Gastrocnemius medialis (tissue), 4 donors: ENCODE results near the gene GRID1. TPM values are rescaled to one million over a fixed set of nuclear protein-coding genes. Genes with fewer than 3 reads are reported as not detected.

Experiments
- ATAC-seq, 2 donors: fragments of 150-250 bp; one replicate each; pipeline ENCODE4 v1.9.1; 2016
- DNase-seq, 2 donors: peaks; one replicate each; pipeline ENCODE4 v3.0.0-alpha.2; 2019
- H3K27ac ChIP-seq, 4 donors: fragments of 200-600 bp; sonication (generic); 1 replicate in 1 of 4; 2 replicates in 3 of 4; pipeline ENCODE4 v1.5.1; 2016 to 2018; ENCODE audit warnings: mild to moderate bottlenecking in 2 of 4, moderate library complexity in 1 of 4
- H3K27me3 ChIP-seq, 3 donors: fragments of 200-600 bp; sonication (generic) in 2 of 3; 1 replicate in 1 of 3; 2 replicates in 2 of 3; pipeline versions ENCODE4 v1.5.1 to v1.6.0; 2016 to 2019; ENCODE audit warnings: mild to moderate bottlenecking in 1 of 3, moderate library complexity in 1 of 3
- H3K36me3 ChIP-seq, 2 donors: fragments of 200-600 bp; sonication (generic) in 1 of 2; one replicate each; pipeline ENCODE4 v1.5.1; 2017 to 2018
- H3K4me1 ChIP-seq, 2 donors: fragments of 200-600 bp; sonication (generic) in 1 of 2; one replicate each; pipeline ENCODE4 v1.5.1; 2016 to 2017; ENCODE audit warnings: mild to moderate bottlenecking in 2 of 2
- H3K4me3 ChIP-seq, 4 donors: fragments of 200-600 bp; sonication (generic) in 3 of 4; 1 replicate in 1 of 4; 2 replicates in 3 of 4; pipeline ENCODE4 v1.5.1; 2016 to 2019; ENCODE audit warnings: mild to moderate bottlenecking in 2 of 4
- H3K9me3 ChIP-seq, 3 donors: fragments of 200-600 bp; sonication (generic) in 2 of 3; 1 replicate in 1 of 3; 2 replicates in 2 of 3; pipeline ENCODE4 v1.5.1; 2016 to 2019
- POLR2A ChIP-seq, 2 donors: fragments of 450-650 bp; IDR thresholded peaks; one replicate each; pipeline ENCODE4 v1.6.1; 2017; ENCODE audit warnings: antibody characterized with exemption in 2 of 2, mild to moderate bottlenecking in 2 of 2, moderate library complexity in 2 of 2
- in situ Hi-C, 4 donors: fragments of 200-750 bp; cut with MboI; loops; one replicate each; pipeline versions ENCODE4 v1.15.0 to v1.8.0; 2017; ENCODE audit warnings: low sequenced_read_pairs in 4 of 4
- intact Hi-C: fragments of 100-400 bp; cut with DNase I; formaldehyde crosslinking; loops from one replicate; pipeline ENCODE4 v1.15.1; 2023; ENCODE audit warnings: low total_unique reads
- total RNA-seq, 4 donors: library from RNA; depleted of rRNA; stranded (reverse); fragments of >200 nt; gene quantifications; one replicate each; pipeline versions ENCODE4 v1.1.0 to v1.2.3, GENCODE V29; 2016
- TF ChIP-seq, protein P1 (sequence below), 5 experiments: fragments of 450-650 bp in 3 of 5; fragments of 200-600 bp in 2 of 5; sonication (generic) in 2 of 5; IDR thresholded peaks in 4 of 5; conservative IDR thresholded peaks in 1 of 5; 1 replicate in 4 of 5; 2 replicates in 1 of 5; pipeline ENCODE4 v1.5.1; 2016 to 2019; ENCODE audit warnings: antibody characterized with exemption in 5 of 5, mild to moderate bottlenecking in 3 of 5, moderate library complexity in 3 of 5

GRID1 gene
- total RNA-seq, 4 donors from 2014 or later = 0.17 to 1.4 (median 0.79) TPM

DNA sequence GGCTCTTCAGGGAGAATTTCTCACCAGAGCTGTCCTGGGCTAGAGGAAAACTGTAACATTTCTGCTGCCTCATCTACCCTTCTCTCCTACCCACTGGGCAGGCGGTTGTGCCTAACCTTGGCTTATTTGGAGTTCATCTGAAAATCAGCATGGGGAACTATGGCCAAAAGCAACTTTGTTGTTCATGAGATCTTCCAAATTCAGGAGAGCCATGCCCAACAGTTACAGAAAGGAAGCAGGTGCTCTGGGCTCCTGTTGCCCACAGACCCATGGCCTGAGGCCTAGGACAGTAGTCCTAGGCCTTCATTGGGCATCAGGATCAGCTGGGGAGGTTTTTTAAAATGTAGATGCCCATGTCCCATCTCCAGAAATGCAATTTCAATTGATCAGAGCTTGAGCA, 85.2 kb downstream of the GRID1 start:
- DNase-seq = no peak
- Histone ChIP-seq H3K4me1 (no peaks in the 10 kb centered on the region), H3K36me3 (no peaks in the 10 kb centered on the region), H3K27ac (no peak overlapping the region), H3K9me3 (peaks cover 0 to 7% (median 0%) of the 10 kb centered on the region in 3 donors), H3K27me3 (no peaks in the 10 kb centered on the region), H3K4me3 (no peak overlapping the region)
- intact Hi-C loops (no loop called here), in situ Hi-C loops (no loop called here)
- no peak for ATAC-seq
- TF ChIP-seq, protein P1, sequence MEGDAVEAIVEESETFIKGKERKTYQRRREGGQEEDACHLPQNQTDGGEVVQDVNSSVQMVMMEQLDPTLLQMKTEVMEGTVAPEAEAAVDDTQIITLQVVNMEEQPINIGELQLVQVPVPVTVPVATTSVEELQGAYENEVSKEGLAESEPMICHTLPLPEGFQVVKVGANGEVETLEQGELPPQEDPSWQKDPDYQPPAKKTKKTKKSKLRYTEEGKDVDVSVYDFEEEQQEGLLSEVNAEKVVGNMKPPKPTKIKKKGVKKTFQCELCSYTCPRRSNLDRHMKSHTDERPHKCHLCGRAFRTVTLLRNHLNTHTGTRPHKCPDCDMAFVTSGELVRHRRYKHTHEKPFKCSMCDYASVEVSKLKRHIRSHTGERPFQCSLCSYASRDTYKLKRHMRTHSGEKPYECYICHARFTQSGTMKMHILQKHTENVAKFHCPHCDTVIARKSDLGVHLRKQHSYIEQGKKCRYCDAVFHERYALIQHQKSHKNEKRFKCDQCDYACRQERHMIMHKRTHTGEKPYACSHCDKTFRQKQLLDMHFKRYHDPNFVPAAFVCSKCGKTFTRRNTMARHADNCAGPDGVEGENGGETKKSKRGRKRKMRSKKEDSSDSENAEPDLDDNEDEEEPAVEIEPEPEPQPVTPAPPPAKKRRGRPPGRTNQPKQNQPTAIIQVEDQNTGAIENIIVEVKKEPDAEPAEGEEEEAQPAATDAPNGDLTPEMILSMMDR (IDR thresholded peaks at IDR 0.05 in 4 of 5, conservative IDR thresholded peaks at IDR 0.05 in 1 of 5) = no peak
- no peak for TF ChIP-seq POLR2A (IDR thresholded peaks at IDR 0.05)

DNA sequence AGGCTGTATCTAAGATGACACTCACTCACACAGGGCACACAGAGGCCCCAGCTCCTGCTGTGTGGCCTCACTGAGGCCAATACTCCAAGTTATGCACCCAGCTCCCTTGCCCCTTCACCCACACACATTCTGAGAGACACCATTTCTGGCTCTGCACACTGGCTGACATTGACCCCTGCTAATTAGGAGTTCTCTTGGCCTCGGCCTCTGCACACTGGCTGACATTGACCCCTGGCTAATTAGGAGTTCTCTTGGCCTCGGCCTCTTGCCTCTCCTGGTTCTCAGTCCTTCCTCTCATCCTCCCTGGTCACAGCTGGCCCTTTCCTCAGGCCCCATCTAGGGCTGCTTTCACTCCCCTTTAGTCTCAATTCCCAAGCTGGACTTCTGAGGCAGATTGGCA, 97.3 kb downstream of the GRID1 start:
- in situ Hi-C loops = no loop called here
- Histone ChIP-seq H3K4me1 (no peaks in the 10 kb centered on the region), H3K27ac (no peak overlapping the region), H3K36me3 (no peaks in the 10 kb centered on the region), H3K9me3 (no peaks in the 10 kb centered on the region), H3K27me3 (peaks cover 0 to 6% (median 3%) of the 10 kb centered on the region in 3 donors), H3K4me3 (no peak overlapping the region)
- TF ChIP-seq, protein P1 (IDR thresholded peaks at IDR 0.05 in 4 of 5, conservative IDR thresholded peaks at IDR 0.05 in 1 of 5) = no peak
- TF ChIP-seq POLR2A (IDR thresholded peaks at IDR 0.05) = no peak
- ATAC-seq (no peak), DNase-seq (no peak)
- intact Hi-C loops = no loop called here

DNA sequence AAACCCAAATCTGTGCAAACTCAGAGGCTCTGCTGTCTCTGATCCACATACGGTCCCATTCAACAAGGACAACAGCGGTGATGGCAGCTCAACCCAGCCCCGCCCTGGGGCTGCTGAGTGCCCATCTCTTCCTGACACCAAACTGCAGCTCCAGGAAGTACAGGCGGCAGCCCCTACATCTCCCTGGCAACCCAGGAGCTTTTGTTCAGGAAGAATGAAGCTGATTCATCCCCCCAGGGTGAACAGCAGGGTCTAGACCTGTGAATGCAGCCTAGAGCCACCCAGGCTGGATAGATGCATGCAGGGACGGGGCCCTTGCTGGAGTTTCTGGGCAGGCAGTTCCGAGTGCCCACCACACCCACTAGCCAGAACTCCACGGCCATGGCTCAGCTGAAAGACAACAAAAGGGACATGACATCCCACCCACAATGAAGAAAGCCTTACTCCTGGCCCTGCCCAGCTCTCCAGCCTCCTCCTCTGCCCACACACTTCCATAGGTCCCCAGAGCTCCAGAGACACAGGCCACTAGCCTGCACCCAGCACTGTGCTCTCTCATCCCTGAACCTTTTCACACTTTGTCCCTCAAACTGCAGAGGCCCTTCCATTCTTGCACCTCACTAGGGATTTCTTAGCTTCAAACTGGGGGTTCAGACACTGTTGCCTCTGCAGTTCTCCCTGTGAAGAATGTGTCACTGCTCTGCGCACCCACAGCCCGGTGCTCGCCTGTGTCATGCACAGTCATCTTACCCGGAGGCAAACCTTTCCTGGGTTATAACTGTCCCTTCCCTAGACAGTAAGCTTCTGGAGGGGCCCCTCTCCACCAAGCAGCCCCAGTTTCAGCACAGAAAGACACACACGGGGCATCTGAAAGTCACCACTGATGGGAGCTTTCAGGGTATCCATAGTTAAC, 99.1 kb downstream of the GRID1 start:
- H3K27ac ChIP-seq = no peak overlapping the region
- ATAC-seq (no peak), DNase-seq (no peak)
- no peaks in the 10 kb centered on the region for H3K4me1 ChIP-seq
- no peaks in the 10 kb centered on the region for H3K36me3 ChIP-seq
- H3K4me3 ChIP-seq = no peak overlapping the region
- in situ Hi-C loops = no loop called here
- no peak for TF ChIP-seq POLR2A (IDR thresholded peaks at IDR 0.05)
- TF ChIP-seq, protein P1 (IDR thresholded peaks at IDR 0.05 in 4 of 5, conservative IDR thresholded peaks at IDR 0.05 in 1 of 5) = no peak
- peaks cover 0 to 17% (median 3%) of the 10 kb centered on the region in 3 donors for H3K27me3 ChIP-seq
- H3K9me3 ChIP-seq = no peaks in the 10 kb centered on the region
- intact Hi-C loops = no loop called here

DNA sequence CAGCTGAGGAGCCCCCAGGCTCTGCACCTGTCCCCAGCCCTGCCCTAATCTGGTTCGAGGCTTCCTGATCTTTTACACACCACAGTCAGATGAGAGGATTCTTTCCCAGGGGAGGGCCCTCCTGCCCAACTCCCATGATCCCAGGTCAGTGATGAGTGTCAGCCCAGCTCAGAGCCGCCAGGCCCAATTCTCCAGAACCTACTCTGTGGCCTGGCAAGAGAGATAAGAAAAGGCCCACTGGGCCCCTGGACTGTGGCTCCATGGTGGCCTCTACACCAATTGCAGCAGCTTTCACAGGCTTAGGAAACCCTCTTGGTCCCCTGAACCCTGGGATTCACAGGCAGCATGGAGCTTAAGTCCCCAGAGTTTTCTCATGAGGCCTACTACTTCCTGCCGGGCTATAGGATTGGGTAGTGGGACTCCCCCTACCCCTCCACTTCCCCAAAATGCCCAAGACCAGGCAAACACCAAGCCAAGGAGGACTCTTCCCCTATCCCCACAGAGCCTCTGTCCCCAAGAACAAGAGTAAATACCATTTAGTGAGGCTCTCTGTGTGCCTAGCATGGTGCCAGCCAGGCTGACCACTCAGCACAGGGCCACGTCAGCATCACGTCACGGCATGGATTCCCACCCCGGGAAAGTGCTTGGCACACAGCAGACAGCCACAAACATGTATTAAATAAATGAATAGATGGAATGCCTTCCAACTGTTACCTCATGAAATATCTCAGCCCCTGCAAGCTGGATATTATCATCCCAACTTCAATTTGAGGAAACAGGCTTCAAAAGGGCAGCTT, 100.0 kb downstream of the GRID1 start:
- TF ChIP-seq POLR2A (IDR thresholded peaks at IDR 0.05) = no peak
- TF ChIP-seq, protein P1 (IDR thresholded peaks at IDR 0.05 in 4 of 5, conservative IDR thresholded peaks at IDR 0.05 in 1 of 5) = no peak
- no peak for DNase-seq

More for the DNA sequence above, 100.0 kb downstream of the GRID1 start:
- no peak for ATAC-seq
- H3K4me1 ChIP-seq = no peaks in the 10 kb centered on the region
- intact Hi-C loops (no loop called here), in situ Hi-C loops (no loop called here)
- no peak overlapping the region for H3K4me3 ChIP-seq
- no peak overlapping the region for H3K27ac ChIP-seq
- H3K27me3 ChIP-seq = peaks cover 0 to 18% (median 3%) of the 10 kb centered on the region in 3 donors
- H3K9me3 ChIP-seq = no peaks in the 10 kb centered on the region
- no peaks in the 10 kb centered on the region for H3K36me3 ChIP-seq
